ENCODE data around the gene DCPS.
"Not testable (repeated sequence)": the region's sequence is repeated elsewhere in the genome, so short reads cannot be mapped to it uniquely, and the experiment has no call there.

The DCPS gene

GRCh38 chr11:126362879-126363655 lies 59.2 kb downstream of the DCPS start:
- no peak for DNase-seq

DNA sequence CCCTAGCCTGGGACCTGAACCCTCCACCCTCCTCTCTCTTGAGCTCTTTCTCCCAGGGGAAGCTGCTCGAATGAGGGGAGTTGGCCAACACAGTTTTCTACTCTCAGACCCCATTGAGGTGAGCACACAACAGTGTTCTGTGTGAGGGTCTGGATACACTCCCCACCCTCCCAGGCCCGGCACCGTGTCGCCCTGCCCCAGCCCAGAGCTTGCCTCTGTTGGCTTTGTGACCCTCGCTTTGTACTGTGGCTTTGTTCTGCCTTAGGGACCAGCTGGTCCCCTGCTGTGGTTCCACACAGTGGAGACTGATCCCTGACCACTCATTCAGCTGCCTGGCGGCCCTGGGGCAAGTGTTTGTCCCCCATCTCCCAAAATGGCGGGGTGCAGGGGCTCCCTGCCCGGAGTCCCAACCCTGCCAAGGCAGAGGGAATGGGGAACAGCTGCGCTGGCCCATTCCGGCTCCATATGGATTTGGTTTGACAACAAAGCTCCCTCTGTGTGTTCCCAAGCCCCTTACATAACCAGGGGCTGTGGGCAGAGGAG lies 59.9 kb downstream of the DCPS start:
- DNase-seq: no peak

- DNase-seq: not testable (repeated sequence)
Measured at GRCh38 chr11:126364735-126365134, 60.9 kb downstream of the DCPS start.

GRCh38 chr11:126365508-126365907 lies 61.6 kb downstream of the DCPS start:
- not testable (repeated sequence) for DNase-seq

DNA sequence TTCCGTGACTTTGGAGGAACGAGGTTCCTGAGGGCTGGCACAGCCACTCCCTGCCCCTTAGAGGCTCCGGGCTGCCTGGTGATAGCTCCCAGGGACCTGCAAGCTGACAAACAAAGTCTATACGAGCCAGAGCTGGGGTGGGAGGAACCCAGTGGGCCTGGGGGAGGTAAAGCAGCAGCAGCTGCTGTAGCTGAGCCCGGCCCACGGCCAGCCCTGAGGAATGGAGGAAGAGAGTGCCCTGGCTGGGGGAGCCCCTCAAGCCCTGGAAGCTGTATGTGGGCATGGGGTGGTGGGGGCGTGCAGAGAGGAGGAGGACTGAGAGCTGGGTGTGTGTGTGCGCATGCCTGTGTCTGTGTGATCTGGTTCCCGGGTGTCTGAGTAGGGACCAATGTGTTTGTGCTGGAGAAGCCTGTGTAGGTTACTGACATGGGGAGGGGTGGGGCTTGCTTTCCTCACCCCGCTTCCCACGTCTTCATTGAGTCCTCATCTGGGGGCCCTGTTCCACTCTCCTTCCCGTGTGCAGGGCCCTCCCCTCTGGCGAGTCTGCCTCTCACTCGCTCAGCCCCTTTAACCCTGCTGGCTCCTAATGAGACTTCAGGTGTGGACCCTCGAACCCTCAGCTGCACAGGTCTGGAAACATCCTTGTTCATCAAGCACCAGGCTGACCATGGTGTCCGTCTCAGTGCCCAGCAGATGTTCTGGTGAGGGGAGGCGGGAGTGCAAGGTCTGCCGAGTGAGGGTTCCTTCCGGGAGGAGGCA lies 62.4 kb downstream of the DCPS start:
- DNase-seq: peak; percentile 11

GRCh38 chr11:126366823-126367654 lies 63.2 kb downstream of the DCPS start:
- not testable (repeated sequence) for DNase-seq

- DNase-seq: not testable (repeated sequence)
Measured at GRCh38 chr11:126367806-126368205, 63.9 kb downstream of the DCPS start.

DNA sequence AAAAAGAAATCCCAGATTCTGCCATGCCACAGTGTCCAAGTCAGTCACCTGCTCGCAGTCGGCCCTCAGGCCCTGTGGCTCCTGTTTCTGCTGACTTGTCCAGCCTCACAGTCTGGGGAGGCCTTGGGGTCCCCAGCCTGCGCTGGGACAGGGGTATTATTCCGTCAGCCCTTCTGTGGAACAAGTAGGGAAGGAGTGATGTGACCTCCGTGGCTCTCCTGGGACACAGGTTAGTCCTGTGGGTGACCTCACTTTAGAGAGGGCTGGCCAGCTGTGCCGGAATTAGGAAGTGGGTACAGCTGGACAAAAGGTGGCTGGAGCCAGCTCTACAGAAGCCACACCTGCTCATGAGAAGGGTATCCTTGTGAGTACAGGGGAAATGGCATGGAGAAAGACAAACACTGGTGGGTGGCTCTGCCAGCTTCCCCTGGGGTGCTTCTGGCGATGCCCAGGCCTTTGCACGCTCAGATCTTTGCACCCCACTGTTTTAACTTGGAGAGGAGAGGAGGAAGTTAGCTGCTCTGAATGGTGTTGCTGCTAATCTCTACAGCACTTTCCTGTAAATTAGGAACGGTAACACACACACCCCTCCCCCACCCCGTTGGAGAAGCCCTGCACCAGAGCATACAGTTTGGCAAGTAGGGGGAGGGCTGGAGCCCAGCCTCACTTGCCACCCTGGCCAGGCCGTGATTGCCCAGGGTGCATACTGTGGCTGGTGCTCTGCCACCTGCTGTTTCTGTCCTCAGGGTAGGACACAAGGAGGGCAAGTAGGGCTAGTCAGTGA lies 64.7 kb downstream of the DCPS start:
- DNase-seq: peak; percentile 86

- DNase-seq: no peak
Measured at GRCh38 chr11:126370016-126370415, 66.2 kb downstream of the DCPS start.

DNA sequence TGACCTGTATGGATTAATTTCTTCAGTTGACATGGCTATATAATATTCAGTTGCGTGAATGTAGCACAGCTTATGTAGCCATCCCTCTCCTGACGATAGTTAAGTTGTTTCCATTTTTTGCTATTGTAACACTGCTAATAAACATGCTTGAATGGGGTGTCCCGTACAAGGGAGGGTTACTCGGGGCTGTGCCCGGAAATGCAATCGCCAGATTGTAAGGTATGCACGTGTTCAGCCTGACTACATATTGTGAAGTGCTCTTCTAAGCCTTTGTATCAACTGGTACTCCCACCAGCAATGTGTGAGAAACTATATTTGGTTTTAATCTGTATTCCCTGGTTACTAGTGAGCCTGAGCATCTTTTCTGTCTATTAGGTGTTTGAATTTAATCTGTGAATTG lies 67.7 kb downstream of the DCPS start:
- no peak for DNase-seq

GRCh38 chr11:126373389-126374066 lies 69.7 kb downstream of the DCPS start:
- DNase-seq: not testable (repeated sequence)

DNA sequence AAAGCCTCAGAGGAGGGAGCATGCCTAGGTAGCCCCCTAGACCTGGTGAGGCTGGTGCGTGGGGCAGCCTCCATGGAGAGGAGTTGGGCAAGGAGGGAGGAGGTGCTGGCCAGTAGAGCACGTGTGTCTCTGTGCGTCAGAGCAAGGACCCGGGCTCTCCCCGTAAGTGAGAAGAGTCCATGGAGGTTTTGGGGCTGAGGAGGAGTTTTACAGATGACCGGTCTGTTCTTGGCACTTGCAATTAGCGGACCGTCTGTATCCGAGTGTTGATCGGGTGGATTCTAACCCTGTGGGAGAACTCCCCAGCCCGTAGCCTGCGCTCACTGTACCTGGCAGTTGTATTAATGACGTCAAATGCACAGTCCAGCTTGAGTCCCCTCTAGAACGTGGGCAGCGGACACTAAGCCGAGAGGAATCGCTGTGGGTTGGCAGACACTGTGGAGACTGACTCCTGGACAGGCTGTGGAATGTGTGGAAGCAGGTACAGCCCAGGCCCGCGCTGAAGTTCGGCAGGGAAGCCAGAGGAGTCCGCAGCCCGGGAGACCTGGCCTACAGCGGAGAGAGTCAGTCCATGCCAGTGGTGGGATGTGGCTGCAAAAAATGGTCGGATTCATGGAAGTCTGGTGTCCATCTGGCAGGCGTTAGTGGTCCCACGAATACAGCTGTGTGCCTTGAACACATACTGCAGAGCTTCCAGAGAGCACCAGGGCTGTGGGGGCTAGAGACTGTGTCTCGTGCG lies 70.9 kb downstream of the DCPS start:
- DNase-seq: not testable (repeated sequence)

DNA sequence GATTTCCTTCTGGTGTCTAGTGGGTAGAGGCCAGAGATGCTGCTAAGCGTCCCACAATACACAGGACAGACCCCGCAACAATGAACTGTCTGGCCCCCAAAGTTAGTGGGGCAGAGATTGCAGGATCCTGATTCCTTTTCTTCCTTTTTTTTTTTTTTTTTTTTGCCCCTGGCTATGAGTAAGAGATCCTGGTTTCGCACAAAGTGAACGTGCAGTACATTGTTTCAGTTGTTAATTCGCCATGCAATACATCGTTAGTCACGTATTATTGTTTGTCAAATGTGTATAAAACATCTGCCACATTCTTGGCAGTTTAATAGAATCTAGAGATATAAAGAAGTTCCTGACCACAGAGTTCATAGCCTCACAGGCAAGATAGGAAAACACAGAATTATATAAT lies 71.9 kb downstream of the DCPS start:
- no peak for DNase-seq

DNA sequence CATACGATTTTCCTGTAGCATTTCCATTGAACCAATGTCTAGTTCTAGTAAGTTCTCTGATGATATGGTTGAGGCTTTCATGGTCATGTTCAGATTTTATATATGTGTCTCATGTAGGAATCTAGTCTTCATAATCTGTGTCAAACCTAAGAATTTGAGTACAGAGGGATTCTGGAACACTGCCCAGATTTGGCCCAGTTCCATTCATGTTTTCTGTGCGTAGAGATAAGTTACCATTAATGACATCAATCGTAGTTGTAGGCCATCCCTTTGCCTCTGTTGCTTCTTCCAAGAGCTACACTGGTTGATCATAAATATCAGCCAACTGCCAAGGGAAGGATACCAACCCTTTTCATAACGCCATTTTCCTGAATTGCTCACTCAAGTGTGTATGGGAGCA lies 74.9 kb downstream of the DCPS start:
- peak; percentile 16 for DNase-seq

DNA sequence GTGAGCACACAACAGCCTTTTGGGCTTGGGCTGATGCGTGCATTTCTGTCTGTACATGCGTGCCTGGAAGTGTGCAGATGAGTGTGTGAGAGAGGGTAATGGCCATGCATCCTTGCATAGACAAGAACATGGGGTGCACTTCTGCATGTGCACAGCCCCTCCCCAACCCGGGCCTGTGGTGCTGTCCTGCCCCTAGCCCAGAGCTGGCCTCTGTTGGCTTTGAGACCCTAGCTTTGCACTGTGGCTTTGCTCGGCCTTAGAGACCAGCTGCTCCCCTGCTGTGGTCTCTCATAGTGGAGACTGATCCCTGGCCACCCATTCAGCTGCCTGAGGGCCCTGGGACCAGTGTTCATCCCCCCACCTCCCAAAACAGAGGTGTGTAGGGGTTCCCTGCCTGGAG lies 77.0 kb downstream of the DCPS start:
- no peak for DNase-seq

DNA sequence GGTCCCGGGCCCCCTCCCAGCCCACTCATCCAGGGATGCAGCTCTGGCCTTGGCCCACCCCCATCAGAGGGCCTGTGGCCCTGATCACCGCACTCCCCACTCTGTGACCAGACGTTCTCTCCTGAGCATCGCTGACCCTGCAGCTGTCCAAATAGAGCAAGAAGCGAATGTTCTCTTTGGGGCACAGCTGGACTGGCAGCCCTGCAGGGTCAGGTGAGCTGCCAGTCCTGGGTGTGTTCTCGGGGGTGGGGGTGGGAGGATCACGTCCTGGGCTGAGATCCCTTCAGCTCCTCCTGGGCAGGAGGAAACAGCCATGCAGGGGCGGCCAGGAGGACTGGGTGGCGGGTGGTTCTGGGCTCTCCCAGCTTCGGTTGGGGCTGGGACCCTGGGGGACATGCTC lies 78.1 kb downstream of the DCPS start:
- DNase-seq: not testable (repeated sequence)

- DNase-seq: not testable (repeated sequence)
Measured at GRCh38 chr11:126382641-126383040, 78.8 kb downstream of the DCPS start.

- DNase-seq: no peak
Measured at GRCh38 chr11:126383339-126384335, 79.8 kb downstream of the DCPS start.

- DNase-seq: no peak
Measured at GRCh38 chr11:126384449-126385070, 80.7 kb downstream of the DCPS start.

All from NCI-H1092 treated with DMSO at 0.1 percent for 48 hours (cell line).